Measurements from ENCODE around the gene CARNS1. TPM values are rescaled to one million over a fixed set of nuclear protein-coding genes. Genes with fewer than 3 reads are reported as not detected.

CARNS1 gene
- polyA plus RNA-seq, 1 of the 3 experiments (the other 2 are of a cell fraction), result 0.23 TPM

DNA sequence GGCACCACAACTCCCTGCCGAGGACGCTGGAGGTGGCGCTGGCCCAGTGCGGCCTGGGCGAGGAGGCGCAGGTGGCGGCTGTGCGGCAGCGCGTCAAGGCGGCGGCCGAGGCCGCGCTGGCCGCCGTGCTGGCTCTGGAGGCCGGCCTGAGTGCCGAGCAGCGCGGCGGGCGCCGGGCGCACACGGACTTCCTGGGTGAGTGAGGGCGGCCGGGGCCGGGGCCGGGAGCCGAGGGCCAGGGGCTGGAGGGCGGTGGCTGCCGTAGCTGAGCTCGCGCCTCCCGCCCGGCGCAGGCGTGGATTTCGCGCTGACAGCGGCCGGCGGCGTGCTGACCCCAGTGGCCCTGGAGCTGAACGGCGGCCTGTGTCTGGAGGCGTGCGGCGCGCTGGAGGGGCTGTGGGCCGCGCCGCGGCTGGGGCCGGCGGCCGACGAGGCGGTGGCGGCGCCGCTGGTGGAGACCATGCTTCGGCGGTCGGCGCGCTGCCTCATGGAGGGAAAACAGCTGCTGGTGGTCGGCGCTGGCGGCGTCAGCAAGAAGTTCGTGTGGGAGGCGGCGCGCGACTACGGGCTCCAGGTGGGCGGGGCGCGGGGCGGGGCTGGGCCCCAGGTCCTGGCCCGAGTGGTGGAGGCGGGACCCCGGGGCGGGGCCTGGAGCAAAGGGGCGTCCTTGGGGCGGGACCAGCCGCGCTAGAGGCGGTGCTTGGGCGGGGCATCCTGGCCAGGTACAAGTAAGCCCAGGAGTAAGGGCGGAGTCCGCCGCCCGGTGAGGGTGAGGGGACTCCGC, 5.4 kb downstream of the CARNS1 start:
- no peaks in the 10 kb centered on the region for H3K9me2 ChIP-seq
- ChIA-PET POLR2A (interaction anchor here (0.5 to 1.3 kb wide), 4 partner anchors 25 to 1108 kb away, joined by 3 to 4 read pairs (median 3); partner anchors contain the start of genes GSTP1 and RAD9A), CTCF (interaction anchor here (0.8 to 2.7 kb wide), 3 partner anchors 14 to 38 kb away, joined by 3 to 17 read pairs (median 3); partner anchors contain the start of gene PPP1CA)
- DNase-seq, result peak; percentile 100
- H2AFZ ChIP-seq (ENCODE audit: low read depth), result 0 out of 2 replicates have a peak overlapping the region, but pooled peaks have one; percentile 14
- no peaks in the 10 kb centered on the region for H4K20me1 ChIP-seq (ENCODE audit: insufficient read depth)
- H3K27me3 ChIP-seq (ENCODE audit: insufficient read depth), result no peaks in the 10 kb centered on the region
- no peaks in the 10 kb centered on the region for H3K79me2 ChIP-seq (ENCODE audit: insufficient read depth)
- peak overlapping the region; percentile 68 for H3K4me2 ChIP-seq
- H3K9me3 ChIP-seq, result no peaks in the 10 kb centered on the region
- H3K9ac ChIP-seq, result peak overlapping the region; percentile 49; the same call in 1 of the 2 replicates
- peaks cover 6 to 8% of the 10 kb centered on the region in 2 experiments; a peak in 2 of 4 replicates for H3K4me1 ChIP-seq (ENCODE audit: control insufficient read depth in 1 of 2, insufficient read depth in 2 of 2, low read depth in 1 of 2, low read length in 1 of 2)
- TF ChIP-seq GABPA (IDR thresholded peaks at IDR 0.05; ENCODE audit: low read depth) (no peak), FOSL2 (IDR thresholded peaks at IDR 0.05; ENCODE audit: borderline replicate concordance, low read depth) (no peak), MXI1 (IDR thresholded peaks at IDR 0.05; ENCODE audit: low read depth, low read length) (peak; percentile 90; the same call in 1 of the 2 replicates), RAD21 (IDR thresholded peaks at IDR 0.05; ENCODE audit: low read length) (no peak), YY1 (IDR thresholded peaks at IDR 0.05; ENCODE audit: low read depth) (no peak), RCOR1 (IDR thresholded peaks at IDR 0.05; ENCODE audit: low read length) (no peak), PBX3 (IDR thresholded peaks at IDR 0.05) (no peak), NRF1 (IDR thresholded peaks at IDR 0.05; ENCODE audit: low read depth, low read length) (peak; percentile 25)
- TF ChIP-seq, protein P1, sequence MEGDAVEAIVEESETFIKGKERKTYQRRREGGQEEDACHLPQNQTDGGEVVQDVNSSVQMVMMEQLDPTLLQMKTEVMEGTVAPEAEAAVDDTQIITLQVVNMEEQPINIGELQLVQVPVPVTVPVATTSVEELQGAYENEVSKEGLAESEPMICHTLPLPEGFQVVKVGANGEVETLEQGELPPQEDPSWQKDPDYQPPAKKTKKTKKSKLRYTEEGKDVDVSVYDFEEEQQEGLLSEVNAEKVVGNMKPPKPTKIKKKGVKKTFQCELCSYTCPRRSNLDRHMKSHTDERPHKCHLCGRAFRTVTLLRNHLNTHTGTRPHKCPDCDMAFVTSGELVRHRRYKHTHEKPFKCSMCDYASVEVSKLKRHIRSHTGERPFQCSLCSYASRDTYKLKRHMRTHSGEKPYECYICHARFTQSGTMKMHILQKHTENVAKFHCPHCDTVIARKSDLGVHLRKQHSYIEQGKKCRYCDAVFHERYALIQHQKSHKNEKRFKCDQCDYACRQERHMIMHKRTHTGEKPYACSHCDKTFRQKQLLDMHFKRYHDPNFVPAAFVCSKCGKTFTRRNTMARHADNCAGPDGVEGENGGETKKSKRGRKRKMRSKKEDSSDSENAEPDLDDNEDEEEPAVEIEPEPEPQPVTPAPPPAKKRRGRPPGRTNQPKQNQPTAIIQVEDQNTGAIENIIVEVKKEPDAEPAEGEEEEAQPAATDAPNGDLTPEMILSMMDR (IDR thresholded peaks at IDR 0.05), result no peak
- TF ChIP-seq, protein P2, sequence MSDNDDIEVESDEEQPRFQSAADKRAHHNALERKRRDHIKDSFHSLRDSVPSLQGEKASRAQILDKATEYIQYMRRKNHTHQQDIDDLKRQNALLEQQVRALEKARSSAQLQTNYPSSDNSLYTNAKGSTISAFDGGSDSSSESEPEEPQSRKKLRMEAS (IDR thresholded peaks at IDR 0.05; ENCODE audit: low read depth), result peak; percentile 53; the same call in 1 of the 2 replicates
- peak overlapping the region in 1 of 2 experiments; percentile 64; a peak in 1 of 4 replicates for H3K27ac ChIP-seq (ENCODE audit: low read depth in 2 of 2, low read length in 1 of 2)
- no peaks in the 10 kb centered on the region for H3F3A ChIP-seq (replicated peaks; ENCODE audit: insufficient read depth)
- H3K4me3 ChIP-seq (ENCODE audit: low read depth in 2 of 2, low read length in 1 of 2), result peak overlapping the region; percentile 63 to 66
- H3K36me3 ChIP-seq (replicated peaks in 1 of 2; ENCODE audit: control insufficient read depth in 1 of 2, insufficient read depth in 2 of 2, low read length in 1 of 2), result no peaks in the 10 kb centered on the region
- 0% methylated on average over 18 of the region's 97 CpGs for WGBS (ENCODE audit: low lambda C conversion rate)

DNA sequence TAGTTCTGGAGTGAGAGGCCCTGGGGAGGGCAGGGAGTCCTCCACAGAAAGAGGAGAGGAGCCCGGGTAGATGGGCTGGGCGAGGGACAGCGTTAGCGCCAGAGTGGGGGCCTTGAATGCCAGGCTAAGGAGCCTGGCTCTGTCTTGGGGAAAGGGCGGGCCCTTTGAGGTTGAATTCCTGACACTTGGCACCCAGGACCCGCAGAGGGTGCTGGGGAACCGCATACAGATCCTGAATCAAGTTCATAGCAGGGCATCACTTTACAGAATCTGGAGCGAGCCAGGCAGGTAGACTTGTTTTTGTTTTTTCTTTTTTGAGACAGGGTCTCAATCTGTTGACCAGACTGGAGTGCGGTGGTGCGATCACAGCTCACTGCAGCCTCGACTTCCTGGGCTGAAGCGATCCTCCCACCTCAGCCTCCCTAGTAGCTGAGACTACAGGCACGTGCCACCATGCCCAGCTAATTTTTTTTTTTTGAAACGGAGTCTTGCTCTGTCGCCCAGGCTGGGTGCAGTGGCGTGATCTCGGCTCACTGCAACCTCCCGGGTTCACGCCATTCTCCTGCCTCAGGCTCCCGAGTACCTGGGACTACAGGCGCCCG, 6.1 kb downstream of the CARNS1 start:
- H3K36me3 ChIP-seq (replicated peaks in 1 of 2; ENCODE audit: control insufficient read depth in 1 of 2, insufficient read depth in 2 of 2, low read length in 1 of 2), result no peaks in the 10 kb centered on the region
- H2AFZ ChIP-seq (ENCODE audit: low read depth), result 0 out of 2 replicates have a peak overlapping the region, but pooled peaks have one; percentile 14
- H3F3A ChIP-seq (replicated peaks; ENCODE audit: insufficient read depth), result no peaks in the 10 kb centered on the region
- H3K4me1 ChIP-seq (ENCODE audit: control insufficient read depth in 1 of 2, insufficient read depth in 2 of 2, low read depth in 1 of 2, low read length in 1 of 2), result peaks cover 6 to 7% of the 10 kb centered on the region in 2 experiments; a peak in 2 of 4 replicates
- no peaks in the 10 kb centered on the region for H3K9me2 ChIP-seq
- H3K9ac ChIP-seq, result no peak overlapping the region
- peak overlapping the region in 1 of 2 experiments; percentile 66; a peak in 2 of 4 replicates for H3K4me3 ChIP-seq (ENCODE audit: low read depth in 2 of 2, low read length in 1 of 2)
- no peak overlapping the region for H3K27ac ChIP-seq (ENCODE audit: low read depth in 2 of 2, low read length in 1 of 2)
- H3K4me2 ChIP-seq, result no peak overlapping the region
- H3K9me3 ChIP-seq, result no peaks in the 10 kb centered on the region
- no peak for TF ChIP-seq TEAD4 (IDR thresholded peaks at IDR 0.05; ENCODE audit: borderline replicate concordance, insufficient read depth)
- no peak for TF ChIP-seq EP300 (IDR thresholded peaks at IDR 0.05; ENCODE audit: borderline replicate concordance in 1 of 2, low read depth in 1 of 2, low read length in 1 of 2)
- no peak for TF ChIP-seq RCOR1 (IDR thresholded peaks at IDR 0.05; ENCODE audit: low read length)
- no peak for TF ChIP-seq ELF1 (IDR thresholded peaks at IDR 0.05)
- TF ChIP-seq RFX5 (IDR thresholded peaks at IDR 0.05; ENCODE audit: low read length), result no peak
- TF ChIP-seq SMC3 (IDR thresholded peaks at IDR 0.05; ENCODE audit: low read depth, low read length), result no peak
- CTCF ChIA-PET, result interaction anchor here (1.1 to 2.7 kb wide), 2 partner anchors 15 to 20 kb away, joined by 3 to 17 read pairs; partner anchors contain the start of gene PPP1CA
- POLR2A ChIA-PET, result interaction anchor here (1.2 kb wide), 1 partner anchor 162 kb away, joined by 3 read pairs; the partner anchor contains the start of gene GSTP1
- 76% methylated on average over 19 of the region's 22 CpGs for WGBS (ENCODE audit: low lambda C conversion rate)
- H4K20me1 ChIP-seq (ENCODE audit: insufficient read depth), result no peaks in the 10 kb centered on the region
- no peak for DNase-seq
- H3K27me3 ChIP-seq (ENCODE audit: insufficient read depth), result no peaks in the 10 kb centered on the region
- no peaks in the 10 kb centered on the region for H3K79me2 ChIP-seq (ENCODE audit: insufficient read depth)
